GM12878 (cell line): ENCODE results near the gene DLAT. TPM values are rescaled to one million over a fixed set of nuclear protein-coding genes. Genes with fewer than 3 reads are reported as not detected.

Experiments
- ATAC-seq: fragments of 200-7000 bp; cut with Tn5 transposase; 3 replicates; pipeline ENCODE4 v1.9.1; 2020; ENCODE audit warnings: mild to moderate bottlenecking, moderate library complexity
- BruUV-seq: library from RNA; stranded (reverse); fragments of 400-500 nt; replicated peaks from 2 replicates; lab custom pipeline; 2021; lab: Mats Ljungman, UMichigan
- CTCF ChIA-PET: fragments of 300-600 bp; sonication (Branson Sonifier 250); formaldehyde crosslinking; extraction: SDS; loops from one replicate; lab custom pipeline; 2021; ENCODE audit warnings: inconsistent platforms; lab: Yijun Ruan, JAX
- POLR2A ChIA-PET: fragments of 350-600 bp; formaldehyde crosslinking; extraction: SDS; loops from one replicate; lab custom pipeline; 2021; ENCODE audit warnings: inconsistent platforms; lab: Charles Lee
- RAD21 ChIA-PET: fragments of 300-600 bp; sonication (Branson Sonifier 250); formaldehyde crosslinking; loops from one replicate; lab custom pipeline; 2023; ENCODE audit warnings: antibody characterized with exemption; ENCODE audit not compliant: unreplicated experiment; lab: Charles Lee
- SMC1A ChIA-PET: fragments of 300-600 bp; sonication (Branson Sonifier 250); formaldehyde crosslinking; loops from one replicate; lab custom pipeline; 2023; ENCODE audit not compliant: unreplicated experiment, uncharacterized antibody; lab: Charles Lee
- DNase-seq: peaks from one replicate; pipeline ENCODE4 v3.0.0-alpha.2; 2011; ENCODE audit warnings: low read depth, low spot score
- FAIRE-seq: peaks from 3 replicates; lab custom pipeline; 2011; peaks lifted over from hg19 to GRCh38; lab: Jason Lieb, UNC
- H2AFZ ChIP-seq: 2 replicates; pipeline ENCODE4 v1.6.0; 2011; ENCODE audit warnings: low read depth, low read length, control low read depth; ENCODE audit not compliant: control insufficient read depth
- H3K27ac ChIP-seq: 2 replicates; pipeline ENCODE4 v1.5.1; 2011; ENCODE audit warnings: control low read depth; ENCODE audit not compliant: control insufficient read depth, insufficient read depth
- H3K27me3 ChIP-seq, 2 experiments: replicated peaks in 1 of 2; 2 replicates each; pipeline versions ENCODE4 v1.6.0 to v1.6.1; 2011; ENCODE audit warnings: low read length in 1 of 2; ENCODE audit not compliant: control insufficient read depth in 2 of 2, insufficient read depth in 2 of 2
- H3K36me3 ChIP-seq, 2 experiments: 2 replicates each; pipeline ENCODE4 v1.5.1; 2011; ENCODE audit warnings: low read length in 1 of 2; ENCODE audit not compliant: control insufficient read depth in 2 of 2, insufficient read depth in 2 of 2
- H3K4me1 ChIP-seq: 2 replicates; pipeline ENCODE4 v1.6.1; 2011; ENCODE audit warnings: mild to moderate bottlenecking, low read length, moderate library complexity, mixed read lengths; ENCODE audit not compliant: control insufficient read depth, insufficient read depth
- H3K4me2 ChIP-seq: 2 replicates; pipeline ENCODE4 v1.6.0; 2011; ENCODE audit warnings: control low read depth; ENCODE audit not compliant: control insufficient read depth, insufficient read depth
- H3K4me3 ChIP-seq: fragments of 200-600 bp; sonication (generic); 2 replicates; pipeline ENCODE4 v1.5.1; 2016
- H3K79me2 ChIP-seq: 2 replicates; pipeline ENCODE4 v1.6.0; 2011; ENCODE audit warnings: low read length; ENCODE audit not compliant: control insufficient read depth, insufficient read depth
- H3K9ac ChIP-seq: 2 replicates; pipeline ENCODE4 v1.8.0; 2011; ENCODE audit warnings: low read length, control low read depth, mixed read lengths; ENCODE audit not compliant: control insufficient read depth, insufficient read depth
- H3K9me3 ChIP-seq: replicated peaks from 3 replicates; pipeline ENCODE4 v1.5.1; 2011; ENCODE audit warnings: mild to moderate bottlenecking, low read length; ENCODE audit not compliant: control insufficient read depth, insufficient read depth
- H4K20me1 ChIP-seq: 2 replicates; pipeline ENCODE4 v1.6.0; 2011; ENCODE audit not compliant: control insufficient read depth, insufficient read depth
- HDGF ChIP-seq: fragments of 450-650 bp; IDR thresholded peaks from 2 replicates; pipeline ENCODE4 v1.6.1; 2016; ENCODE audit warnings: antibody characterized with exemption
- RUNX3 ChIP-seq: IDR thresholded peaks from 2 replicates; pipeline ENCODE4 v1.6.1; 2012; ENCODE audit warnings: low read length, inconsistent platforms
- SIX5 ChIP-seq: IDR thresholded peaks from 2 replicates; pipeline ENCODE4 v1.6.1; 2011; ENCODE audit warnings: mild to moderate bottlenecking, low read depth, low read length, moderate library complexity; ENCODE audit not compliant: severe bottlenecking
- WRNIP1 ChIP-seq: IDR thresholded peaks from 2 replicates; pipeline ENCODE4 v1.6.1; 2011; ENCODE audit warnings: low read depth, low read length, improper control_type of control experiment, borderline replicate concordance
- WGBS: methylation state at CpG from one replicate; pipeline ENCODE4 v1.1.6; 2016; ENCODE audit warnings: low lambda C conversion rate; ENCODE audit not compliant: insufficient replicate concordance, insufficient coverage; ENCODE audit errors: missing lambda C conversion rate; 5-methylcytosine and 5-hydroxymethylcytosine counted together
- in situ Hi-C: fragments of 300-500 bp; cut with MboI; formaldehyde crosslinking; loops from 9 replicates; pipeline ENCODE4 v1.14.3; 2018; ENCODE audit warnings: mixed read lengths
- intact Hi-C: fragments of 100-400 bp; cut with micrococcal nuclease; formaldehyde crosslinking; loops from one replicate; pipeline ENCODE4 v1.14.2; 2022; ENCODE audit not compliant: unreplicated experiment
- polyA plus RNA-seq, 11 experiments: library from polyadenylated mRNA; depleted of rRNA in 4 of 11; unstranded in 6 of 11; stranded (reverse) in 5 of 11; fragments of >200 nt; fragmentation: Nextera tagmentation in 4 of 11; fragmentation: Illumina TruSeq in 1 of 11; extraction: Ambion mirVana in 4 of 11; extraction: Trizol in 1 of 11; gene quantifications; 1 replicate in 1 of 11; 2 replicates in 10 of 11; pipeline versions ENCODE4 v1.2.1 to v1.2.3, GENCODE V29; 2011 to 2016; ENCODE audit warnings: inconsistent platforms in 2 of 11, missing spikeins in 2 of 11, low read depth in 1 of 11
- total RNA-seq, 4 experiments: library from RNA; depleted of rRNA in 3 of 4; stranded (reverse); fragments of >200 nt in 3 of 4; fragmentation: Illumina TruSeq in 1 of 4; extraction: Trizol in 1 of 4; gene quantifications; 2 replicates each; pipeline versions ENCODE4 v1.2.1 to v1.2.3, GENCODE V29; 2013 to 2021
- TF ChIP-seq, protein P1 (sequence below), 3 experiments: IDR thresholded peaks in 2 of 3; conservative IDR thresholded peaks in 1 of 3; 2 replicates each; pipeline ENCODE4 v1.5.1; 2011; ENCODE audit warnings: low read depth in 3 of 3, low read length in 3 of 3, mild to moderate bottlenecking in 3 of 3, control low read depth in 2 of 3, moderate library complexity in 2 of 3, inconsistent platforms in 1 of 3, mixed read lengths in 1 of 3; ENCODE audit not compliant: control insufficient read depth in 2 of 3, insufficient read depth in 1 of 3; ENCODE audit errors: extremely low read depth in 1 of 3
- TF ChIP-seq, protein P2 (sequence below): fragments of 450-650 bp; IDR thresholded peaks from 2 replicates; pipeline ENCODE4 v1.6.1; 2017; ENCODE audit warnings: mild to moderate bottlenecking
- TF ChIP-seq, protein P3 (sequence below): fragments of 450-650 bp; IDR thresholded peaks from 2 replicates; pipeline ENCODE4 v1.6.1; 2016; ENCODE audit warnings: mild to moderate bottlenecking, moderate library complexity, borderline replicate concordance

Gene DLAT
- total and polyA plus RNA-seq, 10 of the 15 experiments (the other 5 are each of a cell fraction or from before 2014, with no cell fraction given), result 16.5 to 79.9 (median 43.8) TPM

DNA sequence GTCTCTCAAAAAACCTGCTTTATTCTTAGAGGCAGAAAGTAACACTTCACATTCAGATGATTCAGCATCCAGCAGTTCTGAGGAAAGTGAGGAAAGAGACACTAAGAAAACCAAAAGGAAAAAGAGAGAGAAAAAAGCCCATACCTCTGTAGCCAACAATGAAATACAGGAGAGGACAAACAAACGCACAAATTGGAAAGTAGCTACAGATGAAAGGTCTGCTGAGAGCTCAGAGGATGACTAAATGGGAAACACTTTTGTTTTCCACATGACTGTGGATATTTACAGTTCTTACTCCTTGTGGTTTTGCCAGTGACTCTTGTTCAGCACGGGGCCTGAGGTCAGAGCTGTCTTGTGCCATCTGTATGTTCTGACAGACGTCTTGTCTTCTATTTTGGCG, 57.5 kb downstream of the DLAT start:
- H3K4me3 ChIP-seq, result no peak overlapping the region
- SMC1A ChIA-PET, result no interaction called here
- H3K4me1 ChIP-seq, result no peaks in the 10 kb centered on the region; the same call in 1 of the 2 replicates
- TF ChIP-seq, protein P1, sequence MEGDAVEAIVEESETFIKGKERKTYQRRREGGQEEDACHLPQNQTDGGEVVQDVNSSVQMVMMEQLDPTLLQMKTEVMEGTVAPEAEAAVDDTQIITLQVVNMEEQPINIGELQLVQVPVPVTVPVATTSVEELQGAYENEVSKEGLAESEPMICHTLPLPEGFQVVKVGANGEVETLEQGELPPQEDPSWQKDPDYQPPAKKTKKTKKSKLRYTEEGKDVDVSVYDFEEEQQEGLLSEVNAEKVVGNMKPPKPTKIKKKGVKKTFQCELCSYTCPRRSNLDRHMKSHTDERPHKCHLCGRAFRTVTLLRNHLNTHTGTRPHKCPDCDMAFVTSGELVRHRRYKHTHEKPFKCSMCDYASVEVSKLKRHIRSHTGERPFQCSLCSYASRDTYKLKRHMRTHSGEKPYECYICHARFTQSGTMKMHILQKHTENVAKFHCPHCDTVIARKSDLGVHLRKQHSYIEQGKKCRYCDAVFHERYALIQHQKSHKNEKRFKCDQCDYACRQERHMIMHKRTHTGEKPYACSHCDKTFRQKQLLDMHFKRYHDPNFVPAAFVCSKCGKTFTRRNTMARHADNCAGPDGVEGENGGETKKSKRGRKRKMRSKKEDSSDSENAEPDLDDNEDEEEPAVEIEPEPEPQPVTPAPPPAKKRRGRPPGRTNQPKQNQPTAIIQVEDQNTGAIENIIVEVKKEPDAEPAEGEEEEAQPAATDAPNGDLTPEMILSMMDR (IDR thresholded peaks at IDR 0.05 in 2 of 3, conservative IDR thresholded peaks at IDR 0.05 in 1 of 3; ENCODE audit: control insufficient read depth in 2 of 3, extremely low read depth in 1 of 3, insufficient read depth in 1 of 3, low read depth in 3 of 3, low read length in 3 of 3), result no peak
- TF ChIP-seq SIX5 (no peak), WRNIP1 (no peak), HDGF (no peak), RUNX3 (peak; percentile 34; the same call in 1 of the 2 replicates)
- TF ChIP-seq, protein P2, sequence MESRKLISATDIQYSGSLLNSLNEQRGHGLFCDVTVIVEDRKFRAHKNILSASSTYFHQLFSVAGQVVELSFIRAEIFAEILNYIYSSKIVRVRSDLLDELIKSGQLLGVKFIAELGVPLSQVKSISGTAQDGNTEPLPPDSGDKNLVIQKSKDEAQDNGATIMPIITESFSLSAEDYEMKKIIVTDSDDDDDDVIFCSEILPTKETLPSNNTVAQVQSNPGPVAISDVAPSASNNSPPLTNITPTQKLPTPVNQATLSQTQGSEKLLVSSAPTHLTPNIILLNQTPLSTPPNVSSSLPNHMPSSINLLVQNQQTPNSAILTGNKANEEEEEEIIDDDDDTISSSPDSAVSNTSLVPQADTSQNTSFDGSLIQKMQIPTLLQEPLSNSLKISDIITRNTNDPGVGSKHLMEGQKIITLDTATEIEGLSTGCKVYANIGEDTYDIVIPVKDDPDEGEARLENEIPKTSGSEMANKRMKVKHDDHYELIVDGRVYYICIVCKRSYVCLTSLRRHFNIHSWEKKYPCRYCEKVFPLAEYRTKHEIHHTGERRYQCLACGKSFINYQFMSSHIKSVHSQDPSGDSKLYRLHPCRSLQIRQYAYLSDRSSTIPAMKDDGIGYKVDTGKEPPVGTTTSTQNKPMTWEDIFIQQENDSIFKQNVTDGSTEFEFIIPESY, result no peak
- TF ChIP-seq, protein P3, sequence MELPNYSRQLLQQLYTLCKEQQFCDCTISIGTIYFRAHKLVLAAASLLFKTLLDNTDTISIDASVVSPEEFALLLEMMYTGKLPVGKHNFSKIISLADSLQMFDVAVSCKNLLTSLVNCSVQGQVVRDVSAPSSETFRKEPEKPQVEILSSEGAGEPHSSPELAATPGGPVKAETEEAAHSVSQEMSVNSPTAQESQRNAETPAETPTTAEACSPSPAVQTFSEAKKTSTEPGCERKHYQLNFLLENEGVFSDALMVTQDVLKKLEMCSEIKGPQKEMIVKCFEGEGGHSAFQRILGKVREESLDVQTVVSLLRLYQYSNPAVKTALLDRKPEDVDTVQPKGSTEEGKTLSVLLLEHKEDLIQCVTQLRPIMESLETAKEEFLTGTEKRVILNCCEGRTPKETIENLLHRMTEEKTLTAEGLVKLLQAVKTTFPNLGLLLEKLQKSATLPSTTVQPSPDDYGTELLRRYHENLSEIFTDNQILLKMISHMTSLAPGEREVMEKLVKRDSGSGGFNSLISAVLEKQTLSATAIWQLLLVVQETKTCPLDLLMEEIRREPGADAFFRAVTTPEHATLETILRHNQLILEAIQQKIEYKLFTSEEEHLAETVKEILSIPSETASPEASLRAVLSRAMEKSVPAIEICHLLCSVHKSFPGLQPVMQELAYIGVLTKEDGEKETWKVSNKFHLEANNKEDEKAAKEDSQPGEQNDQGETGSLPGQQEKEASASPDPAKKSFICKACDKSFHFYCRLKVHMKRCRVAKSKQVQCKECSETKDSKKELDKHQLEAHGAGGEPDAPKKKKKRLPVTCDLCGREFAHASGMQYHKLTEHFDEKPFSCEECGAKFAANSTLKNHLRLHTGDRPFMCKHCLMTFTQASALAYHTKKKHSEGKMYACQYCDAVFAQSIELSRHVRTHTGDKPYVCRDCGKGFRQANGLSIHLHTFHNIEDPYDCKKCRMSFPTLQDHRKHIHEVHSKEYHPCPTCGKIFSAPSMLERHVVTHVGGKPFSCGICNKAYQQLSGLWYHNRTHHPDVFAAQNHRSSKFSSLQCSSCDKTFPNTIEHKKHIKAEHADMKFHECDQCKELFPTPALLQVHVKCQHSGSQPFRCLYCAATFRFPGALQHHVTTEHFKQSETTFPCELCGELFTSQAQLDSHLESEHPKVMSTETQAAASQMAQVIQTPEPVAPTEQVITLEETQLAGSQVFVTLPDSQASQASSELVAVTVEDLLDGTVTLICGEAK, result no peak
- H3K9ac ChIP-seq, result no peak overlapping the region
- no peaks in the 10 kb centered on the region for H3K9me3 ChIP-seq
- FAIRE-seq, result no peak
- H3K79me2 ChIP-seq, result peaks cover 28% of the 10 kb centered on the region
- CTCF ChIA-PET, result interaction anchor here (1.2 kb wide), 1 partner anchor 30 kb away, joined by 3 read pairs; no protein-coding TSS in a partner anchor
- H4K20me1 ChIP-seq, result no peaks in the 10 kb centered on the region
- WGBS, result 13% methylated on average over 4 of the region's 4 CpGs
- in situ Hi-C loops (no loop called here), intact Hi-C loops (no loop called here)
- H3K4me2 ChIP-seq, result no peak overlapping the region
- H2AFZ ChIP-seq, result no peak overlapping the region
- H3K36me3 ChIP-seq, result peaks cover 3 to 9% of the 10 kb centered on the region in 2 experiments
- no peak for ATAC-seq
- RAD21 ChIA-PET, result no interaction called here
- H3K27me3 ChIP-seq, result no peaks in the 10 kb centered on the region
- H3K27ac ChIP-seq, result no peak overlapping the region
- POLR2A ChIA-PET, result interaction anchor here (0.5 kb wide), 1 partner anchor 14 kb away, joined by 6 read pairs; no protein-coding TSS in a partner anchor
- BruUV-seq, result no TSS peak
- no peak for DNase-seq
